H1 (cell line): ENCODE results near the gene IQGAP3. TPM values are rescaled to one million over a fixed set of nuclear protein-coding genes. Genes with fewer than 3 reads are reported as not detected.

Source experiments
- CTCF ChIA-PET: fragments of 300-600 bp; sonication (Branson Sonifier 250); formaldehyde crosslinking; loops from one replicate; lab custom pipeline; 2021; ENCODE audit not compliant: partially characterized antibody; lab: Charles Lee
- POLR2A ChIA-PET: fragments of 300-600 bp; sonication (Branson Sonifier 250); formaldehyde crosslinking; loops from one replicate; lab custom pipeline; 2021; ENCODE audit warnings: inconsistent platforms; ENCODE audit not compliant: partially characterized antibody; lab: Charles Lee
- DNase-seq, 2 experiments: peaks; one replicate each; pipeline versions ENCODE4 v3.0.0 to v3.0.0-alpha.2; 2010 to 2022; ENCODE audit warnings: low spot score in 2 of 2, low read depth in 1 of 2, mixed read lengths in 1 of 2
- FAIRE-seq: peaks from 2 replicates; lab custom pipeline; 2011; peaks lifted over from hg19 to GRCh38; lab: Jason Lieb, UNC
- H2AFZ ChIP-seq: 2 replicates; pipeline ENCODE4 v1.8.1; 2012; ENCODE audit warnings: low read length, inconsistent platforms
- H2AK5ac ChIP-seq: 2 replicates; pipeline ENCODE4 v1.6.1; 2013; ENCODE audit warnings: low read depth, low read length
- H2BK120ac ChIP-seq: replicated peaks from 2 replicates; pipeline ENCODE3; 2013; ENCODE audit warnings: low read depth, low read length, inconsistent platforms
- H2BK12ac ChIP-seq: 2 replicates; pipeline ENCODE4 v1.6.1; 2013; ENCODE audit warnings: low read depth, low read length
- H2BK15ac ChIP-seq: 2 replicates; pipeline ENCODE4 v1.6.1; 2013; ENCODE audit warnings: low read length
- H2BK20ac ChIP-seq: 2 replicates; pipeline ENCODE4 v1.6.1; 2013; ENCODE audit warnings: low read length
- H2BK5ac ChIP-seq: 2 replicates; pipeline ENCODE4 v1.6.1; 2013; ENCODE audit warnings: low read depth, low read length
- H3K14ac ChIP-seq: 2 replicates; pipeline ENCODE4 v1.6.1; 2013; ENCODE audit warnings: inconsistent platforms; ENCODE audit not compliant: insufficient read length
- H3K18ac ChIP-seq: 2 replicates; pipeline ENCODE4 v1.6.1; 2013; ENCODE audit warnings: low read length; ENCODE audit errors: extremely low read depth
- H3K23ac ChIP-seq: 2 replicates; pipeline ENCODE4 v1.6.1; 2013; ENCODE audit warnings: inconsistent platforms; ENCODE audit not compliant: insufficient read length
- H3K23me2 ChIP-seq: 2 replicates; pipeline ENCODE4 v1.6.1; 2013; ENCODE audit warnings: low read depth, low read length
- H3K27ac ChIP-seq: 2 replicates; pipeline ENCODE4 v1.6.1; 2011; ENCODE audit warnings: low read depth, low read length, inconsistent platforms
- H3K27me3 ChIP-seq, 4 experiments: replicated peaks in 1 of 4; 1 replicate in 1 of 4; 2 replicates in 3 of 4; pipeline versions ENCODE4 v1.6.1 to v1.8.1; 2011 to 2013; ENCODE audit warnings: low read length in 3 of 4, mild to moderate bottlenecking in 3 of 4, inconsistent platforms in 2 of 4, mixed read lengths in 2 of 4, moderate library complexity in 1 of 4; ENCODE audit not compliant: control insufficient read depth in 3 of 4, insufficient read depth in 3 of 4; ENCODE audit errors: extremely low read depth in 1 of 4
- H3K36me3 ChIP-seq, 4 experiments: 2 replicates each; pipeline versions ENCODE4 v1.6.1 to v1.8.1; 2011 to 2013; ENCODE audit warnings: mild to moderate bottlenecking in 4 of 4, low read length in 3 of 4, moderate library complexity in 2 of 4, control low read depth in 1 of 4, inconsistent platforms in 1 of 4; ENCODE audit not compliant: insufficient read depth in 4 of 4, control insufficient read depth in 2 of 4
- H3K4ac ChIP-seq: replicated peaks from 2 replicates; pipeline ENCODE3; 2013; ENCODE audit warnings: low read length, low read depth, mixed read lengths, inconsistent platforms; ENCODE audit not compliant: insufficient read length
- H3K4me1 ChIP-seq, 4 experiments: replicated peaks in 1 of 4; 1 replicate in 1 of 4; 2 replicates in 3 of 4; pipeline versions ENCODE4 v1.6.1 to v1.8.1; 2011 to 2013; ENCODE audit warnings: low read length in 3 of 4, inconsistent platforms in 2 of 4, mixed read lengths in 1 of 4; ENCODE audit not compliant: insufficient read depth in 4 of 4, control insufficient read depth in 3 of 4
- H3K4me2 ChIP-seq, 2 experiments: 2 replicates each; pipeline versions ENCODE4 v1.6.1 to v1.8.1; 2011 to 2013; ENCODE audit warnings: low read depth in 2 of 2, low read length in 2 of 2, control low read depth in 1 of 2, inconsistent platforms in 1 of 2, mild to moderate bottlenecking in 1 of 2; ENCODE audit not compliant: insufficient read depth in 1 of 2
- H3K4me3 ChIP-seq, 4 experiments: fragments of 200-600, 300-600 bp in 1 of 4; sonication (generic), shearing (Covaris generic), sonication (Bioruptor Twin) in 1 of 4; 2 replicates each; pipeline versions ENCODE4 v1.5.1 to v1.8.1; 2011 to 2016; ENCODE audit warnings: low read length in 4 of 4, low read depth in 3 of 4, control low read depth in 2 of 4, inconsistent platforms in 2 of 4, mild to moderate bottlenecking in 2 of 4, mixed read lengths in 1 of 4, moderate library complexity in 1 of 4; ENCODE audit not compliant: insufficient read depth in 2 of 4; ENCODE audit errors: extremely low read depth in 1 of 4
- H3K56ac ChIP-seq: replicated peaks from 2 replicates; pipeline ENCODE3; 2013; ENCODE audit warnings: low read depth, mild to moderate bottlenecking, mixed read lengths, low read length, inconsistent platforms; ENCODE audit not compliant: insufficient read length
- H3K79me1 ChIP-seq: 2 replicates; pipeline ENCODE4 v1.6.1; 2013; ENCODE audit warnings: low read depth, low read length, control low read depth
- H3K79me2 ChIP-seq, 2 experiments: 2 replicates each; pipeline versions ENCODE4 v1.6.1 to v1.8.1; 2012 to 2013; ENCODE audit warnings: low read length in 2 of 2, mild to moderate bottlenecking in 2 of 2, inconsistent platforms in 1 of 2; ENCODE audit not compliant: insufficient read depth in 2 of 2, control insufficient read depth in 1 of 2
- H3K9ac ChIP-seq, 4 experiments: replicated peaks in 1 of 4; 1 replicate in 1 of 4; 2 replicates in 3 of 4; pipeline versions ENCODE4 v1.6.1 to v1.8.1; 2011 to 2013; ENCODE audit warnings: low read depth in 3 of 4, low read length in 3 of 4, control low read depth in 2 of 4, mild to moderate bottlenecking in 2 of 4, moderate library complexity in 2 of 4, inconsistent platforms in 1 of 4; ENCODE audit errors: extremely low read depth in 1 of 4
- H3K9me3 ChIP-seq, 2 experiments: 2 replicates each; pipeline versions ENCODE4 v1.6.1 to v1.8.1; 2012 to 2013; ENCODE audit warnings: mild to moderate bottlenecking in 2 of 2, moderate library complexity in 2 of 2, control low read depth in 1 of 2, inconsistent platforms in 1 of 2, low read depth in 1 of 2, low read length in 1 of 2, mixed read lengths in 1 of 2; ENCODE audit not compliant: insufficient read depth in 2 of 2
- H4K20me1 ChIP-seq, 2 experiments: replicated peaks in 1 of 2; 2 replicates each; pipeline versions ENCODE3 to v1.8.1; 2011 to 2013; ENCODE audit warnings: inconsistent platforms in 2 of 2, low read length in 2 of 2, mild to moderate bottlenecking in 1 of 2; ENCODE audit not compliant: insufficient read depth in 2 of 2, control insufficient read depth in 1 of 2
- H4K5ac ChIP-seq: 2 replicates; pipeline ENCODE4 v1.6.1; 2013; ENCODE audit warnings: low read length, low read depth, mixed read lengths, inconsistent platforms; ENCODE audit not compliant: insufficient read length
- H4K8ac ChIP-seq: 2 replicates; pipeline ENCODE4 v1.8.0; 2013; ENCODE audit warnings: mild to moderate bottlenecking, moderate library complexity, low read length, inconsistent platforms; ENCODE audit not compliant: insufficient read depth; ENCODE audit errors: extremely low read depth
- H4K91ac ChIP-seq: replicated peaks from 2 replicates; pipeline ENCODE3; 2013; ENCODE audit warnings: low read length, mixed read lengths, inconsistent platforms; ENCODE audit not compliant: insufficient read length
- CHD1 ChIP-seq: IDR thresholded peaks from 2 replicates; pipeline ENCODE4 v1.6.1; 2012; ENCODE audit warnings: low read depth, low read length, improper control_type of control experiment
- HDAC2 ChIP-seq, 2 experiments: fragments of 300-600 bp in 1 of 2; sonication (generic) in 1 of 2; IDR thresholded peaks; 2 replicates each; pipeline ENCODE4 v1.6.1; 2011 to 2012; ENCODE audit warnings: low read depth in 2 of 2, low read length in 2 of 2, mild to moderate bottlenecking in 2 of 2, moderate library complexity in 2 of 2, borderline replicate concordance in 1 of 2, inconsistent platforms in 1 of 2
- JUND ChIP-seq: IDR thresholded peaks from 2 replicates; pipeline ENCODE4 v1.6.1; 2011; ENCODE audit warnings: mild to moderate bottlenecking, improper control_type of control experiment, low read length
- POU5F1 ChIP-seq: IDR thresholded peaks from 2 replicates; pipeline ENCODE4 v1.6.1; 2011; ENCODE audit warnings: low read depth, mild to moderate bottlenecking, low read length, moderate library complexity
- SIN3A ChIP-seq, 2 experiments: IDR thresholded peaks in 1 of 2; conservative IDR thresholded peaks in 1 of 2; 2 replicates each; pipeline ENCODE4 v1.6.1; 2011 to 2012; ENCODE audit warnings: low read length in 2 of 2, improper control_type of control experiment in 1 of 2, low read depth in 1 of 2, mild to moderate bottlenecking in 1 of 2
- SP1 ChIP-seq: IDR thresholded peaks from 2 replicates; pipeline ENCODE4 v1.6.1; 2011; ENCODE audit warnings: low read depth, low read length
- TCF12 ChIP-seq: IDR thresholded peaks from 2 replicates; pipeline ENCODE4 v1.6.1; 2011; ENCODE audit warnings: low read depth, mild to moderate bottlenecking, low read length
- WGBS, 2 experiments: shearing (Covaris generic) in 1 of 2; methylation state at CpG; one replicate each; pipeline versions ENCODE4 v1.1.6 to v1.1.7; 2013 to 2015; ENCODE audit warnings: low lambda C conversion rate in 2 of 2, mixed read lengths in 2 of 2, inconsistent platforms in 1 of 2, low coverage in 1 of 2, missing lambda C conversion rate in 1 of 2; ENCODE audit not compliant: insufficient replicate concordance in 2 of 2, insufficient coverage in 1 of 2, insufficient read length in 1 of 2; ENCODE audit errors: extremely low coverage in 1 of 2, missing lambda C conversion rate in 1 of 2; 5-methylcytosine and 5-hydroxymethylcytosine counted together
- polyA plus RNA-seq, 7 experiments: library from polyadenylated mRNA; depleted of rRNA in 3 of 7; stranded (reverse) in 5 of 7; unstranded in 2 of 7; fragments of >200 nt in 5 of 7; fragments of 200-250 nt in 2 of 7; gene quantifications; 1 replicate in 5 of 7; 2 replicates in 1 of 7; 4 replicates in 1 of 7; pipeline versions ENCODE4 v1.2.1 to v1.2.3, GENCODE V29; 2011 to 2013; ENCODE audit warnings: missing spikeins in 2 of 7, mixed read lengths in 2 of 7
- total RNA-seq: library from RNA; stranded (reverse); fragmentation: NEBNext Ultra II Directional; extraction: Animal tissue kit (Norgen Biotek cat#: 25700); gene quantifications from 2 replicates; pipeline ENCODE4 v1.2.1, GENCODE V29; 2021

The IQGAP3 gene
- total and polyA plus RNA-seq, 2 of the 8 experiments (the other 6 are each of a cell fraction or from before 2014, with no cell fraction given): 14.6 to 22.3 TPM

DNA sequence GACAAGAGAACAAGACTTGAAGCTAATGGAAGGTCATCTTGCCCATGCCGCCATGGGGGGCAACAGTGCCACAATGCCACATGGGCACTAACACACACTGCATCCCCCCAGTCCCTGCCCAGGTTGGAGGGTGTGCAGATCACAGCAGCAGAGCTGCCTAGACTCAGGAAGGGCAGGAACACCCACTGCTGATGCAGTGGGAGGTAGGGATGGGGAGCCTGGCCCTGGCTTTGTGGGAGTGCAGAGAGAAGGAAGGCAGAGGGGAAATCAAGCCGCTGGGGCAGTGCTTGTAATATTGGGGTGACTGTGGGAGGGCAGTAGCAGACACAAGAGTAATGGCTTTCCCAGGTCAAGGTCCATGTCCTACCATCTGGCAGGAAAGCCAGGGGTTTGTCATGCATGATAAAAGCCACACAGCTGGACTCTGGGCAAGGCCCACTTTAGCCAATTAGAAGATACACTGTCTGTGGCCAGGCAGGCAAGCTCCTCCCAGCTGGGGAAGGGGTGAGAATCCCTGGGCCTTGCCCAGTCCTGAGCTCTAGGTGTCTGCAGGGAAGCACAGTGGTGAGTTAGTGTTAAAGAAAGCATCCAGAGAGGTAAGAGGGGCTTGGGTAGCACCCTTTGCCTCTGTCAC is 46.4 kb downstream of the IQGAP3 start:
- 0 out of 4 replicates have a peak, but pooled peaks of 1 of the 2 experiments have one; percentile 43 for TF ChIP-seq SIN3A (conservative IDR thresholded peaks at IDR 0.05 in 1 of 2, IDR thresholded peaks at IDR 0.05 in 1 of 2; ENCODE audit: low read depth in 1 of 2, low read length in 2 of 2)
- 0 out of 2 replicates have a peak, but pooled peaks have one; percentile 21 for TF ChIP-seq SP1
- TF ChIP-seq TCF12: 0 out of 2 replicates have a peak, but pooled peaks have one; percentile 72
- no peak for TF ChIP-seq JUND
- TF ChIP-seq CHD1: no peak
- TF ChIP-seq HDAC2 (IDR thresholded peaks at IDR 0.05; ENCODE audit: borderline replicate concordance in 1 of 2, low read depth in 2 of 2, low read length in 2 of 2): 0 out of 4 replicates have a peak, but pooled peaks of 1 of the 2 experiments have one; percentile 23
- peak; percentile 91 for TF ChIP-seq POU5F1
- TF ChIP-seq, all 59 proteins: peak for 5
- peak in 1 of 2 experiments; percentile 58 for DNase-seq
- Histone ChIP-seq H2BK15ac (peak overlapping the region; percentile 92; the same call in 1 of the 2 replicates), H3K4ac (no peak overlapping the region), H4K20me1 (no peaks in the 10 kb centered on the region), H3K18ac (0 out of 2 replicates have a peak overlapping the region, but pooled peaks have one; percentile 27), H3K4me2 (peak overlapping the region; percentile 14 to 53; a peak in 3 of 4 replicates), H3K27me3 (no peaks in the 10 kb centered on the region), H3K79me1 (no peaks in the 10 kb centered on the region), H3K9ac (peak overlapping the region in 1 of 4 experiments; percentile 3; a peak in 1 of 7 replicates), H2BK5ac (peak overlapping the region; percentile 94; the same call in 1 of the 2 replicates), H3K4me1 (peaks cover 3 to 15% (median 11%) of the 10 kb centered on the region in 4 experiments), H2AFZ (no peak overlapping the region), H3K23ac (no peak overlapping the region), H3K23me2 (no peaks in the 10 kb centered on the region), H2BK20ac (peak overlapping the region; percentile 95; the same call in 1 of the 2 replicates), H2AK5ac (peak overlapping the region; percentile 66; the same call in 1 of the 2 replicates), H2BK120ac (peak overlapping the region; percentile 58), H3K79me2 (no peaks in the 10 kb centered on the region), H4K8ac (no peak overlapping the region), H3K4me3 (peak overlapping the region in 1 of 4 experiments; percentile 20; a peak in 2 of 8 replicates), H3K27ac (no peak overlapping the region), H3K9me3 (no peaks in the 10 kb centered on the region), H4K5ac (no peak overlapping the region), H3K56ac (peak overlapping the region; percentile 55), H3K14ac (no peak overlapping the region), H4K91ac (peak overlapping the region; percentile 91), H3K36me3 (peaks cover 4 to 19% (median 9%) of the 10 kb centered on the region in 4 experiments; a peak in 7 of 8 replicates), H2BK12ac (peak overlapping the region; percentile 97; the same call in 1 of the 2 replicates)
- no peak for FAIRE-seq
- ChIA-PET POLR2A (interaction anchor here (1.4 to 3.9 kb wide), 5 partner anchors 10 to 65 kb away, joined by 3 to 20 read pairs (median 8); partner anchors contain the start of gene NAXE), CTCF (interaction anchor here (0.6 to 4.7 kb wide), 15 partner anchors 10 to 141 kb away, joined by 3 to 25 read pairs (median 6); partner anchors contain the start of gene MEF2D)
- WGBS, 2 experiments: 72% methylated on average over 2 of the region's 2 CpGs; no CpG with 5 or more reads in 1 of the 2 experiments
